ENCODE measurements around the gene OR10Z1.

- TF ChIP-seq CTCF (IDR thresholded peaks at IDR 0.05), result no peak
- no peak for TF ChIP-seq POLR2A (IDR thresholded peaks at IDR 0.05; ENCODE audit: low read depth)
These were observed 18.1 kb upstream of the OR10Z1 start for GRCh38 chr1:158586942-158587341.

All from esophagus muscularis mucosa (tissue), 3 donors.